Lower lobe of right lung (tissue), 2 donors: ENCODE data around the gene ASB14. TPM values are rescaled to one million over a fixed set of nuclear protein-coding genes. Genes with fewer than 3 reads are reported as not detected.

ENCODE experiments used
- ATAC-seq, 2 donors: fragments of 200-7000 bp; cut with Tn5 transposase; one replicate each; pipeline ENCODE4 v1.9.1; 2020 to 2022; ENCODE audit warnings: mild to moderate bottlenecking in 2 of 2, moderate library complexity in 2 of 2
- DNase-seq: peaks from one replicate; pipeline ENCODE4 v3.0.0-alpha.2; 2020
- H3K27ac ChIP-seq: fragments of 200-600 bp; one replicate; pipeline ENCODE4 v1.8.0; 2022
- H3K27me3 ChIP-seq: fragments of 200-600 bp; one replicate; pipeline ENCODE4 v1.8.0; 2022; ENCODE audit warnings: low read depth
- H3K36me3 ChIP-seq: fragments of 200-600 bp; one replicate; pipeline ENCODE4 v1.8.0; 2022; ENCODE audit warnings: mild to moderate bottlenecking
- H3K4me1 ChIP-seq: fragments of 200-600 bp; one replicate; pipeline ENCODE4 v1.8.0; 2022
- H3K4me3 ChIP-seq: fragments of 200-600 bp; one replicate; pipeline ENCODE4 v1.8.0; 2022; ENCODE audit warnings: mild to moderate bottlenecking
- H3K9me3 ChIP-seq: fragments of 200-600 bp; one replicate; pipeline ENCODE4 v1.8.0; 2022
- intact Hi-C: fragments of 100-400 bp; cut with DNase I; formaldehyde crosslinking; loops from one replicate; pipeline ENCODE4 v1.11.0; 2022
- total RNA-seq: library from RNA; stranded (reverse); fragmentation: NEBNext Ultra II Directional; extraction: Animal tissue kit (Norgen Biotek cat#: 25700); gene quantifications from one replicate; pipeline ENCODE4 v1.2.1, GENCODE V29; 2021
- TF ChIP-seq, protein P1 (sequence below): fragments of 200-600 bp; IDR thresholded peaks from one replicate; pipeline ENCODE4 v1.8.0; 2022; ENCODE audit warnings: antibody characterized with exemption, mild to moderate bottlenecking
- donor health status: DM: no; HTN: yes; CAD: no; lungs with severe emphysema.

The ASB14 gene
- total RNA-seq, 1 donor from 2014 or later, result 0.50 TPM

GRCh38 chr3:57287205-57287604 lies 5.3 kb downstream of the ASB14 start:
- H3K36me3 ChIP-seq, result no peaks in the 10 kb centered on the region
- TF ChIP-seq, protein P1, sequence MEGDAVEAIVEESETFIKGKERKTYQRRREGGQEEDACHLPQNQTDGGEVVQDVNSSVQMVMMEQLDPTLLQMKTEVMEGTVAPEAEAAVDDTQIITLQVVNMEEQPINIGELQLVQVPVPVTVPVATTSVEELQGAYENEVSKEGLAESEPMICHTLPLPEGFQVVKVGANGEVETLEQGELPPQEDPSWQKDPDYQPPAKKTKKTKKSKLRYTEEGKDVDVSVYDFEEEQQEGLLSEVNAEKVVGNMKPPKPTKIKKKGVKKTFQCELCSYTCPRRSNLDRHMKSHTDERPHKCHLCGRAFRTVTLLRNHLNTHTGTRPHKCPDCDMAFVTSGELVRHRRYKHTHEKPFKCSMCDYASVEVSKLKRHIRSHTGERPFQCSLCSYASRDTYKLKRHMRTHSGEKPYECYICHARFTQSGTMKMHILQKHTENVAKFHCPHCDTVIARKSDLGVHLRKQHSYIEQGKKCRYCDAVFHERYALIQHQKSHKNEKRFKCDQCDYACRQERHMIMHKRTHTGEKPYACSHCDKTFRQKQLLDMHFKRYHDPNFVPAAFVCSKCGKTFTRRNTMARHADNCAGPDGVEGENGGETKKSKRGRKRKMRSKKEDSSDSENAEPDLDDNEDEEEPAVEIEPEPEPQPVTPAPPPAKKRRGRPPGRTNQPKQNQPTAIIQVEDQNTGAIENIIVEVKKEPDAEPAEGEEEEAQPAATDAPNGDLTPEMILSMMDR, result no peak
- no peaks in the 10 kb centered on the region for H3K27me3 ChIP-seq
- DNase-seq (no peak), ATAC-seq (peak; percentile 48 to 52)
- H3K4me3 ChIP-seq, result no peak overlapping the region
- no peaks in the 10 kb centered on the region for H3K9me3 ChIP-seq
- no peak overlapping the region for H3K27ac ChIP-seq
- intact Hi-C loops, result no loop called here
- H3K4me1 ChIP-seq, result no peaks in the 10 kb centered on the region

- TF ChIP-seq, protein P1, result no peak
- H3K36me3 ChIP-seq, result no peaks in the 10 kb centered on the region
- H3K27ac ChIP-seq, result no peak overlapping the region
- no peak for ATAC-seq
- H3K9me3 ChIP-seq, result no peaks in the 10 kb centered on the region
- DNase-seq, result no peak
- no peaks in the 10 kb centered on the region for H3K27me3 ChIP-seq
- no peaks in the 10 kb centered on the region for H3K4me1 ChIP-seq
- intact Hi-C loops, result no loop called here
- H3K4me3 ChIP-seq, result no peak overlapping the region
Observed at GRCh38 chr3:57283334-57283733, 9.2 kb downstream of the ASB14 start.

GRCh38 chr3:57281715-57282114 lies 10.8 kb downstream of the ASB14 start:
- Histone ChIP-seq H3K9me3 (no peaks in the 10 kb centered on the region), H3K27ac (no peak overlapping the region), H3K4me1 (no peaks in the 10 kb centered on the region), H3K27me3 (no peaks in the 10 kb centered on the region), H3K4me3 (no peak overlapping the region), H3K36me3 (no peaks in the 10 kb centered on the region)
- no peak for DNase-seq
- no peak for ATAC-seq
- TF ChIP-seq, protein P1, result no peak
- intact Hi-C loops, result no loop called here

- Histone ChIP-seq H3K27me3 (no peaks in the 10 kb centered on the region), H3K4me1 (no peaks in the 10 kb centered on the region), H3K27ac (no peak overlapping the region), H3K4me3 (no peak overlapping the region), H3K36me3 (peaks cover 1% of the 10 kb centered on the region), H3K9me3 (no peaks in the 10 kb centered on the region)
- DNase-seq, result no peak
- intact Hi-C loops, result no loop called here
- ATAC-seq, result no peak
- TF ChIP-seq, protein P1, result no peak
Observed at GRCh38 chr3:57279685-57280084, 12.8 kb downstream of the ASB14 start.

DNA sequence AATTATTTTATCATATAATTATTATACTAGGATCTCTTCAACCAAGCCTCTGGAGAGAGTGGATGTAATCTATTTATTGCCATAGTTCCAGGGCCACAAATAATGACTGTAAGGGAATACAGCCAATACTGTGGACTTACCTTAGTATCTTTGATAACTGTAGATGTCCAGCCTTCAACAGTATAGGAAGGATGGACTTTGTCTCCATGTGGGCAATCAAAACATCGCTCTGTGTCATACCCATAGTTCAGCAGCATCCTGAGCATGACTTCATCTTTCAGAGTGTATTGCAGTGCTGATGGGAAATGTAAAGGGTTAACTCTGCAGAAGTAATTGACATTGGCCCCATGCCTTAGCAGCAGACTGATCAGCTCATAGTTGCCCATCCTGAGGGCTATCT lies 14.2 kb downstream of the ASB14 start:
- Histone ChIP-seq H3K4me1 (no peaks in the 10 kb centered on the region), H3K27ac (no peak overlapping the region), H3K4me3 (no peak overlapping the region), H3K36me3 (peaks cover 8% of the 10 kb centered on the region), H3K9me3 (no peaks in the 10 kb centered on the region), H3K27me3 (no peaks in the 10 kb centered on the region)
- intact Hi-C loops, result no loop called here
- no peak for ATAC-seq
- TF ChIP-seq, protein P1, result no peak
- DNase-seq, result no peak

DNA sequence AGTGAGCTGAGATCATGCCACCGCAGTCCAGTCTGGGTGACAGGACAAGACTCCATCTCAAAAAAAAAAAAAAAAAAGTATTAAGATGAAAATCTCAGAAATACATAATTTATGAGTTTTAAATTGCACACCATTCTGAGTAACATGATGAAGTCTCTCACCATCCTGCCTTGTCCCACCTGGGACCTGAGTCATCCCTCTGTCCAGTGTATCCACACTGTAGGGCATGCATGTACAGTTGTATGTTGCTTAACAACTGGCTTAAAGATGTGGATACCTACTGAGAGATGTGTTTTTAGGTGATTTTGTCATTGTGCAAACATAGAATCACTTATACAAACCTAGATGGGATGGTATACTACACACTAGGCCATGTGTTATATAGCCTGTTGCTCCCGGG lies 17.1 kb downstream of the ASB14 start:
- H3K9me3 ChIP-seq, result no peaks in the 10 kb centered on the region
- no peak overlapping the region for H3K27ac ChIP-seq
- intact Hi-C loops, result no loop called here
- ATAC-seq, result no peak
- H3K4me1 ChIP-seq, result no peaks in the 10 kb centered on the region
- no peak for DNase-seq
- peaks cover 28% of the 10 kb centered on the region for H3K36me3 ChIP-seq
- no peak overlapping the region for H3K4me3 ChIP-seq
- TF ChIP-seq, protein P1, result no peak
- no peaks in the 10 kb centered on the region for H3K27me3 ChIP-seq
